Activated CD4-positive, alpha-beta T cell treated with anti-CD3 and anti-CD28 coated beads, Interleukin-2, amount 50 U/mL, for 24 hours (primary cell): ENCODE measurements around the gene PIM3.
"Not testable (repeated sequence)": the region's sequence is repeated elsewhere in the genome, so short reads cannot be mapped to it uniquely, and the experiment has no call there.

Source experiments
- DNase-seq, 2 donors: peaks; one replicate each; pipeline ENCODE4 v3.0.0-alpha.2; 2020; ENCODE audit warnings: low read depth in 1 of 2, low spot score in 1 of 2

The PIM3 gene

GRCh38 chr22:49981799-49982198 is 21.2 kb downstream of the PIM3 start:
- DNase-seq: not testable (repeated sequence)

- DNase-seq: no peak
These were observed 22.8 kb downstream of the PIM3 start for GRCh38 chr22:49983148-49984042.

- DNase-seq: no peak
These were observed 25.8 kb downstream of the PIM3 start for GRCh38 chr22:49986325-49986724.

- DNase-seq: not testable (repeated sequence)
These were observed 29.3 kb downstream of the PIM3 start for GRCh38 chr22:49989826-49990225.

GRCh38 chr22:49991167-49991566 is 30.6 kb downstream of the PIM3 start:
- no peak for DNase-seq

- no peak for DNase-seq
These were observed 31.4 kb downstream of the PIM3 start for GRCh38 chr22:49991907-49992533.

- DNase-seq: peak in 1 of 2 donors; percentile 57
These were observed 32.5 kb downstream of the PIM3 start for GRCh38 chr22:49992921-49993648.

GRCh38 chr22:49993649-49994360 is 33.2 kb downstream of the PIM3 start:
- no peak for DNase-seq

GRCh38 chr22:49994361-49995040 is 33.9 kb downstream of the PIM3 start:
- no peak for DNase-seq

GRCh38 chr22:49995041-49995360 is 34.4 kb downstream of the PIM3 start:
- no peak for DNase-seq

- DNase-seq: no peak
These were observed 35.0 kb downstream of the PIM3 start for GRCh38 chr22:49995361-49996118.

- DNase-seq: no peak
These were observed 35.5 kb downstream of the PIM3 start for GRCh38 chr22:49996119-49996517.

- DNase-seq: no peak
These were observed 36.1 kb downstream of the PIM3 start for GRCh38 chr22:49996518-49997250.

- no peak for DNase-seq
These were observed 36.7 kb downstream of the PIM3 start for GRCh38 chr22:49997251-49997599.

- DNase-seq: no peak
These were observed 37.6 kb downstream of the PIM3 start for GRCh38 chr22:49997932-49998717.

- DNase-seq: no peak
These were observed 38.1 kb downstream of the PIM3 start for GRCh38 chr22:49998718-49999062.

GRCh38 chr22:49999063-49999945 is 38.7 kb downstream of the PIM3 start:
- DNase-seq: no peak
